ENCODE data around the gene ADAMTS12.
A peak's percentile ranks its signal among the peaks of the same experiment; 100 is the strongest.

ADAMTS12 gene

GRCh38 chr5:33938507-33938796 lies 46.7 kb upstream of the ADAMTS12 start:
- peaks cover 0 to 66% of the 10 kb centered on the region in 2 donors for H3K27me3 ChIP-seq
- intact Hi-C loops (cut with DNase I; ENCODE audit: low total_unique reads): loop anchor here (10.0 kb wide), 1 partner anchor 504 kb away; no protein-coding TSS in a partner anchor

DNA sequence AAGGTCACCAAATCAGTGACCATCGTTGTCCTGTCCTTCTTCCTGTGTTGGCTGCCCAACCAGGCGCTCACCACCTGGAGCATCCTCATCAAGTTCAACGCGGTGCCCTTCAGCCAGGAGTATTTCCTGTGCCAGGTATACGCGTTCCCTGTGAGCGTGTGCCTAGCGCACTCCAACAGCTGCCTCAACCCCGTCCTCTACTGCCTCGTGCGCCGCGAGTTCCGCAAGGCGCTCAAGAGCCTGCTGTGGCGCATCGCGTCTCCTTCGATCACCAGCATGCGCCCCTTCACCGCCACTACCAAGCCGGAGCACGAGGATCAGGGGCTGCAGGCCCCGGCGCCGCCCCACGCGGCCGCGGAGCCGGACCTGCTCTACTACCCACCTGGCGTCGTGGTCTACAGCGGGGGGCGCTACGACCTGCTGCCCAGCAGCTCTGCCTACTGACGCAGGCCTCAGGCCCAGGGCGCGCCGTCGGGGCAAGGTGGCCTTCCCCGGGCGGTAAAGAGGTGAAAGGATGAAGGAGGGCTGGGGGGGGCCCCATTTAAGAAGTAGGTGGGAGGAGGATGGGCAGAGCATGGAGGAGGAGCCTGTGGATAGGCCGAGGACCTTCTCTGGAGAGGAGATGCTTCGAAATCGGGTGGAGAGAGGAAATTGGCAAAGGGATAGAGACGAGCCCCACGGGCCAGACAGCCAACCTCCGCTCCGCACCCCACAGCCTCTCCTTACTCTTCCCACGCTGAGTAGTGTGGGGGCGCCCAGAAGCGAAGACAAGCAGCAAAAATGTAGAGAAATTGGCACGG lies 46.1 kb upstream of the ADAMTS12 start:
- Histone ChIP-seq H3K4me1 (peaks cover 0 to 21% (median 19%) of the 10 kb centered on the region in 4 donors), H3K27me3 (peaks cover 0 to 62% of the 10 kb centered on the region in 2 donors), H3K4me3 (no peak overlapping the region), H3K9me3 (no peaks in the 10 kb centered on the region), H3K36me3 (no peaks in the 10 kb centered on the region), H3K27ac (no peak overlapping the region)
- TF ChIP-seq CTCF (IDR thresholded peaks at IDR 0.05): no peak
- intact Hi-C loops (cut with DNase I; ENCODE audit: low total_unique reads): loop anchor here (10.0 kb wide), 1 partner anchor 503 kb away; no protein-coding TSS in a partner anchor
- DNase-seq: no peak

More at GRCh38 chr5:33938507-33938796, 46.7 kb upstream of the ADAMTS12 start:
- DNase-seq: no peak
- peaks cover 0 to 21% (median 19%) of the 10 kb centered on the region in 4 donors for H3K4me1 ChIP-seq
- no peak overlapping the region for H3K4me3 ChIP-seq
- H3K27ac ChIP-seq: no peak overlapping the region
- no peak for TF ChIP-seq CTCF (IDR thresholded peaks at IDR 0.05)
- no peaks in the 10 kb centered on the region for H3K9me3 ChIP-seq
- no peaks in the 10 kb centered on the region for H3K36me3 ChIP-seq

DNA sequence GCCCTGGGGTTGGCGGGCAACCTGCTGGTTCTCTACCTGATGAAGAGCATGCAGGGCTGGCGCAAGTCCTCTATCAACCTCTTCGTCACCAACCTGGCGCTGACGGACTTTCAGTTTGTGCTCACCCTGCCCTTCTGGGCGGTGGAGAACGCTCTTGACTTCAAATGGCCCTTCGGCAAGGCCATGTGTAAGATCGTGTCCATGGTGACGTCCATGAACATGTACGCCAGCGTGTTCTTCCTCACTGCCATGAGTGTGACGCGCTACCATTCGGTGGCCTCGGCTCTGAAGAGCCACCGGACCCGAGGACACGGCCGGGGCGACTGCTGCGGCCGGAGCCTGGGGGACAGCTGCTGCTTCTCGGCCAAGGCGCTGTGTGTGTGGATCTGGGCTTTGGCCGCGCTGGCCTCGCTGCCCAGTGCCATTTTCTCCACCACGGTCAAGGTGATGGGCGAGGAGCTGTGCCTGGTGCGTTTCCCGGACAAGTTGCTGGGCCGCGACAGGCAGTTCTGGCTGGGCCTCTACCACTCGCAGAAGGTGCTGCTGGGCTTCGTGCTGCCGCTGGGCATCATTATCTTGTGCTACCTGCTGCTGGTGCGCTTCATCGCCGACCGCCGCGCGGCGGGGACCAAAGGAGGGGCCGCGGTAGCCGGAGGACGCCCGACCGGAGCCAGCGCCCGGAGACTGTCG lies 45.4 kb upstream of the ADAMTS12 start:
- no peak for TF ChIP-seq CTCF (IDR thresholded peaks at IDR 0.05)
- intact Hi-C loops (cut with DNase I; ENCODE audit: low total_unique reads): loop anchor here (10.0 kb wide), 1 partner anchor 502 kb away; no protein-coding TSS in a partner anchor
- DNase-seq: no peak
- H3K27ac ChIP-seq: no peak overlapping the region
- peaks cover 0 to 21% (median 19%) of the 10 kb centered on the region in 4 donors for H3K4me1 ChIP-seq
- no peaks in the 10 kb centered on the region for H3K9me3 ChIP-seq
- H3K4me3 ChIP-seq: peak overlapping the region; percentile 28 to 45
- no peaks in the 10 kb centered on the region for H3K36me3 ChIP-seq
- peaks cover 0 to 55% of the 10 kb centered on the region in 2 donors for H3K27me3 ChIP-seq

GRCh38 chr5:33936381-33937016 lies 44.7 kb upstream of the ADAMTS12 start, which contains the start of gene RXFP3:
RXFP3 (plus strand) TSS chr5:33936386; CDS start chr5:33936741, 355 bp downstream.
- Histone ChIP-seq H3K4me3 (peak within 1 kb of the TSS; percentile 28 to 45), H3K36me3 (no peaks in the 10 kb centered on the region), H3K27me3 (peaks cover 0 to 48% of the 10 kb centered on the region in 2 donors), H3K27ac (no peak within 1 kb of the TSS), H3K4me1 (peaks cover 0 to 21% (median 19%) of the 10 kb centered on the region in 4 donors), H3K9me3 (no peaks in the 10 kb centered on the region)
- intact Hi-C loops (cut with DNase I; ENCODE audit: low total_unique reads): loop anchor here (10.0 kb wide), 1 partner anchor 502 kb away; no protein-coding TSS in a partner anchor
- TF ChIP-seq CTCF (IDR thresholded peaks at IDR 0.05): no peak
- no peak for DNase-seq

DNA sequence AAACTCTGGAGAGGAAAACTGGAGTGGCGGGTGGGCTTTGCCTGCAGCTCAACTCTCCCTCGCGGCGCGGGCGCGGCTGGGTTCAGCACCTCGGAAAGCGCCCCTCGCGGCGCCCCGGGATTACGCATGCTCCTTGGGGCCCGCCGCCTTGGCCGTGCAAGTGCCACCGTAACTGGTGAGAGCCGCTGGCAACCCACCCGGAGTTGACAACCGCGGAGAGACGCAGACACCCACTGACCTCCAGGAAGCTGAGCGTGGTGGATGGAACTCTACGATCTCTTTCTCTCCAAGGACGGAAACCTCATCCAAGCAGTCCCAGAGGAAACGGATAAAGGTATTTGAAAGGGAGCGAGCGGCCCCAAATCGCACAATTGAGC lies 44.2 kb upstream of the ADAMTS12 start:
- peak; percentile 28 to 69 for DNase-seq
- peaks cover 0 to 43% of the 10 kb centered on the region in 2 donors for H3K27me3 ChIP-seq
- H3K4me1 ChIP-seq: peaks cover 0 to 21% (median 19%) of the 10 kb centered on the region in 4 donors
- H3K4me3 ChIP-seq: peak overlapping the region; percentile 28 to 45
- peak; percentile 26 to 35 for TF ChIP-seq CTCF (IDR thresholded peaks at IDR 0.05)
- intact Hi-C loops (cut with DNase I; ENCODE audit: low total_unique reads): loop anchor here (10.0 kb wide), 1 partner anchor 501 kb away; no protein-coding TSS in a partner anchor
- no peaks in the 10 kb centered on the region for H3K9me3 ChIP-seq
- H3K36me3 ChIP-seq: no peaks in the 10 kb centered on the region
- H3K27ac ChIP-seq: no peak overlapping the region

All from tibial artery (tissue), 4 donors.